Cardiac septum (tissue), 1 donor: Measurements from ENCODE around the gene FFAR2. TPM values are rescaled to one million over a fixed set of nuclear protein-coding genes. Genes with fewer than 3 reads are reported as not detected.
A peak's percentile ranks its signal among the peaks of the same experiment; 100 is the strongest.
"Not testable (repeated sequence)": the region's sequence is repeated elsewhere in the genome, so short reads cannot be mapped to it uniquely, and the experiment has no call there.

Experiments
- DNase-seq: peaks from one replicate; pipeline ENCODE4 v3.0.0-alpha.2; 2020; ENCODE audit warnings: low spot score
- intact Hi-C: fragments of 100-400 bp; cut with DNase I; formaldehyde crosslinking; loops from one replicate; pipeline ENCODE4 v1.14.0; 2022
- total RNA-seq: library from RNA; stranded (reverse); fragmentation: NEBNext Ultra II Directional; extraction: Animal tissue kit (Norgen Biotek cat#: 25700); gene quantifications from one replicate; pipeline ENCODE4 v1.2.1, GENCODE V29; 2021
- donor health status: DM: no; HTN: no; CAD: no.

The FFAR2 gene
- total RNA-seq, 1 donor from 2014 or later, result 0.97 TPM

- no peak for DNase-seq
Measured at GRCh38 chr19:35474104-35474503, 26.0 kb downstream of the FFAR2 start.

GRCh38 chr19:35474594-35474993 is 26.5 kb downstream of the FFAR2 start:
- intact Hi-C loops, DNase-seq: not testable (repeated sequence)

More at GRCh38 chr19:35474104-35474503, 26.0 kb downstream of the FFAR2 start:
- intact Hi-C loops, result no loop called here

- no peak for DNase-seq
- intact Hi-C loops, result no loop called here
Measured at GRCh38 chr19:35476149-35476548, 28.1 kb downstream of the FFAR2 start.

- no peak for DNase-seq
- intact Hi-C loops, result no loop called here
Measured at GRCh38 chr19:35478794-35479677, 31.0 kb downstream of the FFAR2 start.

- DNase-seq, result no peak
- intact Hi-C loops, result no loop called here
Measured at GRCh38 chr19:35483089-35483488, 35.0 kb downstream of the FFAR2 start.

GRCh38 chr19:35484252-35485036 is 36.4 kb downstream of the FFAR2 start:
- intact Hi-C loops, result no loop called here
- no peak for DNase-seq

- intact Hi-C loops, result no loop called here
- DNase-seq, result no peak
Measured at GRCh38 chr19:35486268-35486708, 38.2 kb downstream of the FFAR2 start.

GRCh38 chr19:35487656-35488182 is 39.7 kb downstream of the FFAR2 start:
- DNase-seq, result no peak
- intact Hi-C loops, result no loop called here

- intact Hi-C loops, result no loop called here
- no peak for DNase-seq
Measured at GRCh38 chr19:35488677-35489076, 40.6 kb downstream of the FFAR2 start.

- intact Hi-C loops, result no loop called here
Measured at GRCh38 chr19:35490364-35490763, 42.3 kb downstream of the FFAR2 start, which contains the start of gene KRTDAP. Gene KRTDAP (minus strand): TSS chr19:35490464. CDS start chr19:35490442, 22 bp downstream.

GRCh38 chr19:35491836-35492360 is 43.8 kb downstream of the FFAR2 start:
- no peak for DNase-seq
- intact Hi-C loops, result no loop called here

More at GRCh38 chr19:35490364-35490763, 42.3 kb downstream of the FFAR2 start, which contains the start of gene KRTDAP:
- no peak for DNase-seq

GRCh38 chr19:35493971-35494370 is 45.9 kb downstream of the FFAR2 start:
- intact Hi-C loops, result no loop called here
- DNase-seq, result no peak

GRCh38 chr19:35495107-35496064 is 47.3 kb downstream of the FFAR2 start:
- peak; percentile 88 for DNase-seq
- intact Hi-C loops, result loop anchor here (1.0 kb wide), 1 partner anchor 143 kb away; no protein-coding TSS in a partner anchor

- DNase-seq, result no peak
- intact Hi-C loops, result no loop called here
Measured at GRCh38 chr19:35497406-35497805, 49.3 kb downstream of the FFAR2 start.

GRCh38 chr19:35498220-35498619 is 50.2 kb downstream of the FFAR2 start:
- intact Hi-C loops, result no loop called here
- DNase-seq, result no peak

- no peak for DNase-seq
- intact Hi-C loops, result no loop called here
Measured at GRCh38 chr19:35498984-35499527, 51.0 kb downstream of the FFAR2 start.

GRCh38 chr19:35500611-35501010 is 52.6 kb downstream of the FFAR2 start:
- intact Hi-C loops, result no loop called here
- no peak for DNase-seq
